Measurements from ENCODE around the gene GCNT3.

- TF ChIP-seq YY1 (IDR thresholded peaks at IDR 0.05; ENCODE audit: insufficient read depth, insufficient read length) (no peak), ZNF274 (IDR thresholded peaks at IDR 0.05; ENCODE audit: low read depth, low read length) (no peak), SUZ12 (IDR thresholded peaks at IDR 0.05; ENCODE audit: extremely low read depth, insufficient read depth, insufficient read length) (no peak)
These were observed 16.6 kb upstream of the GCNT3 start for GRCh38 chr15:59594991-59595390.

Measured in NT2/D1 (cell line).